ENCODE data around the gene HACE1.

GRCh38 chr6:104784884-104785283 is 74.8 kb downstream of the HACE1 start:
- TF ChIP-seq CTCF (IDR thresholded peaks at IDR 0.05) (no peak), POLR2AphosphoS5 (IDR thresholded peaks at IDR 0.05) (no peak), POLR2A (IDR thresholded peaks at IDR 0.05) (no peak), EP300 (IDR thresholded peaks at IDR 0.05; ENCODE audit: low read depth) (no peak)
